Calu3 (cell line): ENCODE measurements around the gene LCE1E. TPM values are rescaled to one million over a fixed set of nuclear protein-coding genes. Genes with fewer than 3 reads are reported as not detected.

Experiments
- BruUV-seq: library from RNA; stranded (reverse); fragments of 400-500 nt; replicated peaks from 2 replicates; lab custom pipeline; 2021; lab: Mats Ljungman, UMichigan
- CTCF ChIA-PET: fragments of 300-600 bp; sonication (Branson Sonifier 250); formaldehyde crosslinking; loops from one replicate; lab custom pipeline; 2022; ENCODE audit warnings: antibody characterized with exemption; lab: Charles Lee
- DNase-seq: peaks from one replicate; pipeline ENCODE4 v3.0.0; 2022
- H3K27ac Mint-ChIP-seq: one replicate; pipeline ENCODE4 v1.8.0; 2022; ENCODE audit warnings: mixed read lengths; ENCODE audit not compliant: unreplicated experiment
- H3K27me3 Mint-ChIP-seq: one replicate; pipeline ENCODE4 v1.8.0; 2022; ENCODE audit warnings: mixed read lengths; ENCODE audit not compliant: unreplicated experiment
- H3K36me3 Mint-ChIP-seq: one replicate; pipeline ENCODE4 v1.8.0; 2022; ENCODE audit warnings: mild to moderate bottlenecking, moderate library complexity, mixed read lengths; ENCODE audit not compliant: insufficient read depth, unreplicated experiment
- H3K4me1 Mint-ChIP-seq: one replicate; pipeline ENCODE4 v1.8.0; 2022; ENCODE audit warnings: mild to moderate bottlenecking, low read depth, mixed read lengths; ENCODE audit not compliant: unreplicated experiment
- H3K4me3 Mint-ChIP-seq: one replicate; pipeline ENCODE4 v1.8.0; 2022; ENCODE audit warnings: mild to moderate bottlenecking, low read depth, moderate library complexity, mixed read lengths; ENCODE audit not compliant: unreplicated experiment
- H3K9me3 Mint-ChIP-seq: one replicate; pipeline ENCODE4 v1.8.0; 2022; ENCODE audit warnings: low read depth, mixed read lengths; ENCODE audit not compliant: unreplicated experiment
- intact Hi-C: fragments of 100-400 bp; cut with micrococcal nuclease; formaldehyde crosslinking; loops from one replicate; pipeline ENCODE4 v1.10.0; 2022; ENCODE audit not compliant: unreplicated experiment
- total RNA-seq: library from RNA; stranded (reverse); gene quantifications from 2 replicates; pipeline ENCODE4 v1.2.3, GENCODE V29; 2022
- TF ChIP-seq, protein P1 (sequence below): fragments of 200-600 bp; IDR thresholded peaks from one replicate; pipeline ENCODE4 v1.8.0; 2022; ENCODE audit warnings: antibody characterized with exemption; ENCODE audit not compliant: unreplicated experiment

LCE1E gene
- total RNA-seq, 1 experiment from 2014 or later, result not detected

- H3K9me3 Mint-ChIP-seq, result no peaks in the 10 kb centered on the region
- H3K27ac Mint-ChIP-seq, result no peak overlapping the region
- CTCF ChIA-PET, result interaction anchor here (1.2 kb wide), 1 partner anchor 14 kb away, joined by 4 read pairs; no protein-coding TSS in a partner anchor
- no peak for DNase-seq
- H3K27me3 Mint-ChIP-seq, result peaks cover 88% of the 10 kb centered on the region
- intact Hi-C loops, result no loop called here
- no peaks in the 10 kb centered on the region for H3K36me3 Mint-ChIP-seq
- H3K4me1 Mint-ChIP-seq, result no peaks in the 10 kb centered on the region
- no peak overlapping the region for H3K4me3 Mint-ChIP-seq
- BruUV-seq, result no TSS peak
- TF ChIP-seq, protein P1, sequence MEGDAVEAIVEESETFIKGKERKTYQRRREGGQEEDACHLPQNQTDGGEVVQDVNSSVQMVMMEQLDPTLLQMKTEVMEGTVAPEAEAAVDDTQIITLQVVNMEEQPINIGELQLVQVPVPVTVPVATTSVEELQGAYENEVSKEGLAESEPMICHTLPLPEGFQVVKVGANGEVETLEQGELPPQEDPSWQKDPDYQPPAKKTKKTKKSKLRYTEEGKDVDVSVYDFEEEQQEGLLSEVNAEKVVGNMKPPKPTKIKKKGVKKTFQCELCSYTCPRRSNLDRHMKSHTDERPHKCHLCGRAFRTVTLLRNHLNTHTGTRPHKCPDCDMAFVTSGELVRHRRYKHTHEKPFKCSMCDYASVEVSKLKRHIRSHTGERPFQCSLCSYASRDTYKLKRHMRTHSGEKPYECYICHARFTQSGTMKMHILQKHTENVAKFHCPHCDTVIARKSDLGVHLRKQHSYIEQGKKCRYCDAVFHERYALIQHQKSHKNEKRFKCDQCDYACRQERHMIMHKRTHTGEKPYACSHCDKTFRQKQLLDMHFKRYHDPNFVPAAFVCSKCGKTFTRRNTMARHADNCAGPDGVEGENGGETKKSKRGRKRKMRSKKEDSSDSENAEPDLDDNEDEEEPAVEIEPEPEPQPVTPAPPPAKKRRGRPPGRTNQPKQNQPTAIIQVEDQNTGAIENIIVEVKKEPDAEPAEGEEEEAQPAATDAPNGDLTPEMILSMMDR, result no peak
Observed at GRCh38 chr1:152758636-152759035, 27.4 kb upstream of the LCE1E start.

- Mint-ChIP-seq H3K27me3 (peaks cover 88% of the 10 kb centered on the region), H3K4me1 (no peaks in the 10 kb centered on the region), H3K36me3 (no peaks in the 10 kb centered on the region), H3K4me3 (no peak overlapping the region), H3K9me3 (no peaks in the 10 kb centered on the region), H3K27ac (no peak overlapping the region)
- DNase-seq, result no peak
- no TSS peak for BruUV-seq
- TF ChIP-seq, protein P1, result no peak
- CTCF ChIA-PET, result interaction anchor here (1.2 kb wide), 1 partner anchor 15 kb away, joined by 4 read pairs; no protein-coding TSS in a partner anchor
- intact Hi-C loops, result no loop called here
Observed at GRCh38 chr1:152759453-152760173, 26.4 kb upstream of the LCE1E start.

DNA sequence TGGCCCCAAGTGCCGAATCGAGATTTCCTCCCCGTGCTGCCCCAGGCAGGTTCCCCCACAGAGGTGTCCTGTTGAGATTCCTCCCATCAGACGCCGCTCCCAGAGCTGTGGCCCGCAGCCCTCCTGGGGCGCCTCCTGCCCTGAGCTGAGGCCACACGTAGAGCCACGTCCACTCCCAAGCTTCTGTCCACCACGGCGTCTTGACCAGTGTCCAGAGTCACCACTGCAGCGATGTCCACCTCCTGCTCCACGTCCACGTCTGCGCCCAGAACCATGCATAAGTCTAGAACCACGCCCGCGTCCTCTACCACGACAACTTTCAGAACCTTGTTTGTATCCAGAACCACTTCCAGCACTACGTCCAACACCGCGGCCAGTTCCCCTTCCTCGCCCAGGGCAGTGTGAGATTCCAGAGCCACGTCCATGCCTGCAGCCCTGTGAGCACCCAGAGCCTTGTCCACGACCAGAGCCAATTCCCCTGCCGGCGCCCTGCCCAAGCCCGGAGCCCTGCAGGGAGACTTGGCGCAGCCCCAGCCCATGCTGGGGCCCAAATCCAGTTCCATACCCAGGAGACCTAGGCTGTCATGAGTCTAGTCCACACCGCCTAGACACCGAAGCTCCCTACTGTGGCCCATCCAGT, 25.4 kb upstream of the LCE1E start:
- Mint-ChIP-seq H3K27me3 (peaks cover 88% of the 10 kb centered on the region), H3K4me3 (no peak overlapping the region), H3K9me3 (no peaks in the 10 kb centered on the region), H3K4me1 (no peaks in the 10 kb centered on the region), H3K27ac (no peak overlapping the region), H3K36me3 (no peaks in the 10 kb centered on the region)
- intact Hi-C loops, result no loop called here
- CTCF ChIA-PET, result interaction anchor here (0.9 kb wide), 1 partner anchor 109 kb away, joined by 3 read pairs; no protein-coding TSS in a partner anchor
- no TSS peak for BruUV-seq
- TF ChIP-seq, protein P1, result no peak
- no peak for DNase-seq

- Mint-ChIP-seq H3K9me3 (no peaks in the 10 kb centered on the region), H3K4me3 (no peak overlapping the region), H3K27me3 (peaks cover 88% of the 10 kb centered on the region), H3K36me3 (peaks cover 3% of the 10 kb centered on the region), H3K4me1 (no peaks in the 10 kb centered on the region), H3K27ac (no peak overlapping the region)
- CTCF ChIA-PET, result no interaction called here
- BruUV-seq, result no TSS peak
- TF ChIP-seq, protein P1, result no peak
- intact Hi-C loops, result no loop called here
- no peak for DNase-seq
Observed at GRCh38 chr1:152761609-152762213, 24.3 kb upstream of the LCE1E start.
